ENCODE measurements around the gene KIF22.

DNA sequence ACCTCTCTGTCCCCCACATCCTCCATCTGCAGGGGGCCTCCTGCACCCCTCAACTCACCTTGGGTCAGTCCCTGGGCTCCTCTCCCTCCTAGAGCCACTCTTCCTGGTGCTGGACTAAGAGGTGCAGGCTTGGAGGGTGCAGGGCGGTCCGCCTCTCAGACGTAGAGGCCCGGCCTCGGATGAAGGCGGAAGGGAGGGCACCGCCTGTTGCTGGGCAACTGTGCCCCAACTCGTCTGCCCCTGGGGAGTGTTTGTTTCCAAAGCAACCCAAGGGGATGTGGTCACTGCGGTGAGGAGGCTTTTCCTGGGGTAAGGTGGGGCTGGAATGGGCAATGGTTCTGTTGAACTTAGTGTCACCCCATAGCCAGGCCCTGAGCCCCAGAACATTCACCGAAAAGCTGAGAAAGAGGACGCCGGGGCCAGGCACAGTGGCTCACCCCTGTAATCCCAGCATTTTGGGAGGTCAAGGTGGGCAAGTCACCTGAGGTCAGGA is 44.7 kb upstream of the KIF22 start, which contains the start of gene C16orf54:
- TF ChIP-seq POLR2A (IDR thresholded peaks at IDR 0.05), result no peak
- TF ChIP-seq, protein P1, sequence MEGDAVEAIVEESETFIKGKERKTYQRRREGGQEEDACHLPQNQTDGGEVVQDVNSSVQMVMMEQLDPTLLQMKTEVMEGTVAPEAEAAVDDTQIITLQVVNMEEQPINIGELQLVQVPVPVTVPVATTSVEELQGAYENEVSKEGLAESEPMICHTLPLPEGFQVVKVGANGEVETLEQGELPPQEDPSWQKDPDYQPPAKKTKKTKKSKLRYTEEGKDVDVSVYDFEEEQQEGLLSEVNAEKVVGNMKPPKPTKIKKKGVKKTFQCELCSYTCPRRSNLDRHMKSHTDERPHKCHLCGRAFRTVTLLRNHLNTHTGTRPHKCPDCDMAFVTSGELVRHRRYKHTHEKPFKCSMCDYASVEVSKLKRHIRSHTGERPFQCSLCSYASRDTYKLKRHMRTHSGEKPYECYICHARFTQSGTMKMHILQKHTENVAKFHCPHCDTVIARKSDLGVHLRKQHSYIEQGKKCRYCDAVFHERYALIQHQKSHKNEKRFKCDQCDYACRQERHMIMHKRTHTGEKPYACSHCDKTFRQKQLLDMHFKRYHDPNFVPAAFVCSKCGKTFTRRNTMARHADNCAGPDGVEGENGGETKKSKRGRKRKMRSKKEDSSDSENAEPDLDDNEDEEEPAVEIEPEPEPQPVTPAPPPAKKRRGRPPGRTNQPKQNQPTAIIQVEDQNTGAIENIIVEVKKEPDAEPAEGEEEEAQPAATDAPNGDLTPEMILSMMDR (IDR thresholded peaks at IDR 0.05), result no peak
